A204.1 (cell line): ENCODE data around the gene DNMT1.

Experiments
- FAIRE-seq: peaks from 2 replicates; lab custom pipeline; 2012; peaks lifted over from hg19 to GRCh38; lab: Jason Lieb, UNC

Gene DNMT1

DNA sequence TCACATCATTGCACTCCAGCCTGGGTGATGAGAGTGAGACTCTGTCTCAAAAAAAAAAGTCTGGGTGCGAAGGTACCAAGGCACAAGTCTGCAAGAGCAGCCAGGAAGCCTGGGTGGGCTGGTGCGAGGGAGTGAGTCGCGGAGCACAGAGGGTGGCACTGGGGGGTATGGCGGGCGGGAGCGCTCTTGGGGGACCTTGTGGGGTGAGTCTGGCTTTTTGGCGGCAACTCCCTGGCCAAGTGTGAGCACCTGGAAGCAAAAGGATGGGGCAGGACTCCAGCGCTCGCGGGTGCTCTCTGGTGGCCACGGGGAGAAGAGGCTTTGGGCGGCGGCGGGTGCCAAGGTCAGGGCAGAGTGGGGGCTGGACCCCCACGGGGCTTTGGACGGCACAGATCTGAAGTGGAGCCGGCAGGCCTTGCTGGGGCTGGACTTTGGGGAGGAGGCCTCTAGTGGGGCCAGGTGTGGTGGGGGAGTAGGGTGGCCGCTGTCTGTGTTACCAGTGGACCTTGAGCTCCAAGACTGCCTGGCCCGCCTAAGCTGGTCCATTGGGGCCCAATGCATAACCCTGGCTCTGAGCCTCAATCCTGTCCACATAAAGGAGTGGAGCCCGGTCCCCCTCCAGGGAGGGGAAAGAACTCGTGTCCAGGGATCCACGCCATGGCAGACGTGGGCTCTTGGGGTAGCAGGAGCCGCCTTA is 81.7 kb downstream of the DNMT1 start:
- FAIRE-seq = no peak

DNA sequence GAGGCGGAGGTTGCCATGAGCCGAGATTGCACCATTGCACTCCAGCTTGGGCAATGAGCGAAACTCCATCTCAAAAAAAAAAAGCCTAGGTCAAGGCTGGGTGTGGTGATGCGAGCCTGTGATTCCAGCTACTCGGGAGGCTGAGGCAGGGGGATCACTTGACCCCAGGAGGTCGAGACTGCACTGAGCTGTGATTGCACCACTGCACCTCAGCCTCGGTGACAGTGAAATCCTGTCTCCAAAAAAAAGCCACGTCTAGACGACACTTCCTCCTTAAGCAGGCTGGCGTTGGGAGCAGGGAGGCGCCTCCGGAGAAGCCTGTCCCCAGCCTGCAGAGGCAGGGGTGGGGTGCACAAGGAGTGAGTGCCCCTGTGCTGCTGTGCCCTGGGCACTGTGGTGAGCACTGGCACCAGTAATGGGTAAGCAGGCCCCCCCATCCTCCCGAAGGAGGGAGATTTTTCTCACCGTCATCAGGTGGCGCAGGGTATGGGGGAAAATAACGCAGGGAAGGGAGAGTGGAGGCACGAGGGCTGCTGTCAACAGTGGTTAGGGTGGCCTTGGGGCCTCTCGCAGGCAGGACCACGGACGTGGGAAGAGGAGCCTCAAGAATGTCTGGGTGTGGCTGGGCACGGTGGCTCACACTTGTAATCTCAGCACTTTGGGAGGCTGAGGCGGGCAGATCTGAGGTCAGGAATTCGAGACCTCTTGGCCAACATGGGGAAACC is 82.6 kb downstream of the DNMT1 start:
- FAIRE-seq = no peak

DNA sequence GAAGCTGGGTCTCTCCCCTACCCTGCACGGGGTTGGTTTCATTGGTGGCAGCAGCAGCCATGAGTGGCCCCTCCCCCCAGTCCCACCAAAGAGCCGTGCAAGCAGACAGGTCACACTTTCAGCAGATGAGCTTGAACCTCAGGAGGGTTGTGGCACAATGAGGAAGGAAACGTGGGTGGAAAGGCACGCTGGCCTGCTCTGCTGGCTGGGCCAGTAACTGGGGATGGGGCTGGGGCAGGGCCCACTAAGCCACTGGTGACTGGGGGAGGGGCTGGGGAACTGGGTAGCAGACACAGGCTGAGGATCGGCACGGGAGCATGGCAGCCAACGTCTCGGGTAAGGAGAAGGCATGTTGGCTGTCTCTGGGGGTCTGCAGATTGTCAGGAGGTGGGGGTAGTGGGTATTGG is 83.3 kb downstream of the DNMT1 start, which contains the start of gene P2RY11:
Gene P2RY11, plus strand, starts transcription at position 289 of the 407 bp plus-strand sequence. Its CDS starts 29 bp downstream, at position 318.
- no peak for FAIRE-seq

- no peak for FAIRE-seq
Measured at GRCh38 chr19:10110972-10111317, 83.8 kb downstream of the DNMT1 start.

DNA sequence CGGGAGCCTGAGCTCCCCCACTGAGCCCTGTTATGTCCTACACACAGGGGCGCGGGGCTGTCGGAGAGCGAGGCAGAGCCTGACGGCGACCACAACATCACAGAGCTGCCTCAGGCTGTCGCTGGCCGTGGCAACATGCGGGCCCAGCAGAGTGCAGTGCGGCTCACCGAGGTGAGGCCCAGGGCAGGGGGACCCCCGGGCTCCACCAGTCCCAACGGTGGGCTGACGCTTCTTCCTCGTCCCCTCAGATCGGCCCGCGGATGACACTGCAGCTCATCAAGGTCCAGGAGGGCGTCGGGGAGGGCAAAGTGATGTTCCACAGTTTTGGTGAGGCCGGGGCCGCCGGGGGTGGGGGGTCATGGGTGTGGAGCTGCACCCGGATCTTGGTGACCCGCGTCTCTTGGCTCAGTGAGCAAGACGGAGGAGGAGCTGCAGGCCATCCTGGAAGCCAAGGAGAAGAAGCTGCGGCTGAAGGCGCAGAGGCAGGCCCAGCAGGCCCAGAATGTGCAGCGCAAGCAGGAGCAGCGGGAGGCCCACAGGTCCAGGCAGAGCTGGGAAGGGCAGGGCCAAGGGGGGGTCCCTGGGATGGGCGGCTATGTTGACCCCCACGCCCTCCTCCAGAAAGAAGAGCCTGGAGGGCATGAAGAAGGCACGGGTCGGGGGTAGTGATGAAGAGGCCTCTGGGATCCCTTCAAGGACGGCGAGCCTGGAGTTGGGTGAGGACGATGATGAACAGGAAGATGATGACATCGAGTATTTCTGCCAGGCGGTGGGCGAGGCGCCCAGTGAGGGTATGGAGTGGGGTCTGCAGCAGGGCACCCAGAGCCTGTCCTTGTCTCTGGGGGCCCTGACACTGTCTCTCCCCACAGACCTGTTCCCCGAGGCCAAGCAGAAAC is 84.4 kb downstream of the DNMT1 start:
- FAIRE-seq = no peak

DNA sequence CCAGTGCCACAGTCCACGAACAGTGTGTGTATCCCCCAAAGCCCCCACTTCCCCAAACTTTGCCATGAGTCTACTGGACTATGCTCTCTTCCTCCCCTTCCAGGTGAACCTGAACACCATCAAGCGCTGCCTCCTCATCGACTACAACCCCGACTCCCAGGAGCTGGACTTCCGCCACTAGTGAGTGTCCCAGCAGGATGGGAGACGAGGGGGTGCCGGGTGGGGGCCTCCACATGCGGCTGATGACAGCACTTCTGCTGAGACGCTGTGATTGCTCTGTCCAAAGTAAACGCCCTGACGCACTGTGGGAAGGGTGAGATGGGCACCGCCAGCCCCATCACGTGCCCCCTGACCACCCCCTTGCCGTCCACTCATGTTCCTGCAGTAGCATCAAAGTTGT is 85.2 kb downstream of the DNMT1 start:
- no peak for FAIRE-seq

GRCh38 chr19:10107817-10108367 is 86.9 kb downstream of the DNMT1 start:
- FAIRE-seq = no peak

DNA sequence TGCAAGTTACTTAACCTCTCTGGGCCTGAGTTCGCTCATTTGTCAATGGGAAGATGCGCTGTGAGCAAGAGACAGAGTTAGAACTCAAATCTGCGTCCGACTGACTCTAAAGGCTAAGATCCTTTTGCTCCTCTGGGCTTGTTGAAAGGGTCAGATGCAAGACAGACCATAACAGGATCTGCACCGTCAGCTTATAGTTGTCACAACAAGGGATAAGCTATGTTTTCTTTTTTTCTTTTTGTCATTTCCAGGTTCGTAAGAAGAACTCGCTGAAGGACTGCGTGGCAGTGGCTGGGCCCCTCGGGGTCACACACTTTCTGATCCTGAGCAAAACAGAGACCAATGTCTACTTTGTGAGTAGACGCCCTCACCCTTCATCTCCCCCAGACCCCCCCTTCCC is 87.5 kb downstream of the DNMT1 start:
- FAIRE-seq = no peak

DNA sequence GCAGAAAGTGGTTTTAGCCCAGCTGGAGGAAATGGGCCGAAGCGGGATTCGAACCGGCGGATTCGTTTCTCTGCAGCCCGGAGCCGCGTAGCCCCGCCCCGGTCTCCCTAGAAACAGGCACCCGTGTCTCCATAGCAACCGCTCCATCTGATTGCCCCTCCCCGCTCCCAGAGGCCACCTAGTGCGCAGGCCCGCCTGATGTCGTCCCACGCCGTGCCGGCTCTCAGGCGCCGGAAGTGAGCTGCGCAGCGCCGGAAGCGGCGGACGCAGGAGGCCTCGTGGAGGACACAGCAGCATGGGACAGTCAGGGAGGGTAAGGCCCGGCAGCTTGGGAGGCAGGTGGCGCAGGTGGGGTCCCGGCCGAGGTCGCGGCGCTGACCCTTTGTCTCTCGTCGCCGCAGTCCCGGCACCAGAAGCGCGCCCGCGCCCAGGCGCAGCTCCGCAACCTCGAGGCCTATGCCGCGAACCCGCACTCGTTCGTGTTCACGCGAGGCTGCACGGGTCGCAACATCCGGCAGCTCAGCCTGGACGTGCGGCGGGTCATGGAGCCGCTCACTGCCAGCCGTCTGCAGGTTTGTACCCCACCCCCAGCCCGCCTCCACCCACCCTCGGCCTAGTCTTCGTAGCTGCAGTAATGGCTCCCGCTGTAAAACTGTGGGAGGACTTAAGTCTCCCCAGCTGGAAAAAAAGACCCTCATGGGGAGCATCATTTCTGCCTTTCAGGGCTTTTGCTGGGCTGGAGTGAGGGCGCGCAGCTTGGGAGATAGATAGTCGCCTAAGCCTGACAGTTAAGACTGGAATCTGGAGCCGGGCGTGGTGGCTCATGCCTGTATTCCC is 88.4 kb downstream of the DNMT1 start, which contains the start of gene PPAN:
Gene PPAN, plus strand, starts transcription at position 263 of the 837 bp plus-strand sequence. Its CDS starts 33 bp downstream, at position 296.
- FAIRE-seq = peak; percentile 95

DNA sequence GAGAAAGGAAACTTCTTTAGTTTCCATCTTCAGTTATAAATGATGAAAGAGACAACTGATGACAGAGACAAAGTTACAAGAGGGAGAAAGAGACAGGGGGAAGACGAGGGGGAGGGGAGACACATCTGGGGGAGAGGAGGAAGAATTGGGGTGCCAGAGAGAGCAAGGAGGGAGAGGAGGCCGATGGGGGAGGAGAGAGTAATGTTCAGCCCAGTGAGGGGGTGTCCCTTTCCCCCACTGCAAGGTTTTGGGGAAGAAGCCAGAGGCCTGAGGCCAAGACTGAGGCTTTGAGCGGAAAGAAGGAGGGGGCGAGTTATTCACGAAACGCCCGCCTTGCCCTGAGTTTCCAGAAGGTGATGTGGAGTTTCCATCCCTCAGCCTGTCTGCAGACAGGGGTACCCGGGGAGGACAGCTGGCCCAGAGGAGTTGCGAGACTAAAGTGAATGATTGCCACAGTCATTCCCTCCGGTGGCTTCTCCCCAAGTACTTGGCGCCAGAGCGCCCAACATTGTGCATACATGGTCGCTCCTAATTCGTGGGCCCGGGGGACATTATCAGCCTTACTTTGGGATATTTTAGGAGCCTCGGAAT is 89.1 kb downstream of the DNMT1 start:
- no peak for FAIRE-seq

- no peak for FAIRE-seq
Measured at GRCh38 chr19:10104665-10105508, 89.9 kb downstream of the DNMT1 start.

DNA sequence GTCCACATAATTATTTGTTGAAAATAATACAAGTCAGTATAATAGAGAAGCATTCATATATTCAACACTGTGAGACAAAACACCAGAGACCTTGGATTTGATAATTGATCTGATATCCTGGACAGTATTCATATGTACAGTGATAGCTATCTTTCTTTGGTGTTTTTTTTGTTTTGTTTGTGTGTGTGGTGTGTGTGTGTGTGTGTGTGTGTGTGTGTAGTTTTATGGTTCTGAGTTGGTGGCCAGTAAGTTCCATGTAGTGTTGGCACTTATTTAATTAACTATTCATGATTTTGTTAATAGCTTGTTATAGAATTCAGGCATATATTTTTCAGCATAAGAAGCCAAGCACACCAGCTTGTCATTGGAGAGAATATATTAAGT is 90.6 kb downstream of the DNMT1 start:
- FAIRE-seq = no peak

GRCh38 chr19:10102787-10103236 is 91.9 kb downstream of the DNMT1 start:
- FAIRE-seq = no peak

DNA sequence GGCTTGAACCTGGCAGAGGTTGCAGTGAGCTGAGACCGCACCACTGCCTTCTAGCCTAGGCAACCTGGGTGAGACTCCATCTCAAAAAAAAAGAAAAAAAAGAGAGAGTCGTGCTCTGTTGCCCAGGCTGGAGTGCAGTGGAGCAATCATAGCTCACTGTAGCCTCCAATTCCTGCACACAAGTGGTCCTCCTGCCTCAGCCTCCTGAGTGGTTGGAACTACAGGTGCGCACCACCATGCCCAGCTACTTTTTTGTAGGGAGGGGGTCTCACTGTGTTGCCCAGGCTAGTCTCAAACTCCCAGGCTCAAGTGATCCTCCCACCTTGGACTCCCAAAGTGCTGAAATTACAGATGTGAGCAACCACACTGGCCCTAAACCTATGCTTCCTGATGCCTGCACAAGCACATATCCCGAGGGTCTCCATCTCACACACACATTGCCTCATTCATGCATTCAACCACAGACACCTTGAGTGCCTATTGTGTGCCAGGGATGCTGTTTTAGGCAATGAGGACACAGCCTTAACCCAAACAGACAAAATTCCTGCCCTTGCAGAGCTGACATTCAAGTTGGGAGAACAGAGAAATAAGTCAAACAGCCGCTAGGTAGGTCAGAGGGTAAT is 94.5 kb downstream of the DNMT1 start:
- FAIRE-seq = no peak

- FAIRE-seq = no peak
Measured at GRCh38 chr19:10096615-10096963, 98.2 kb downstream of the DNMT1 start.

DNA sequence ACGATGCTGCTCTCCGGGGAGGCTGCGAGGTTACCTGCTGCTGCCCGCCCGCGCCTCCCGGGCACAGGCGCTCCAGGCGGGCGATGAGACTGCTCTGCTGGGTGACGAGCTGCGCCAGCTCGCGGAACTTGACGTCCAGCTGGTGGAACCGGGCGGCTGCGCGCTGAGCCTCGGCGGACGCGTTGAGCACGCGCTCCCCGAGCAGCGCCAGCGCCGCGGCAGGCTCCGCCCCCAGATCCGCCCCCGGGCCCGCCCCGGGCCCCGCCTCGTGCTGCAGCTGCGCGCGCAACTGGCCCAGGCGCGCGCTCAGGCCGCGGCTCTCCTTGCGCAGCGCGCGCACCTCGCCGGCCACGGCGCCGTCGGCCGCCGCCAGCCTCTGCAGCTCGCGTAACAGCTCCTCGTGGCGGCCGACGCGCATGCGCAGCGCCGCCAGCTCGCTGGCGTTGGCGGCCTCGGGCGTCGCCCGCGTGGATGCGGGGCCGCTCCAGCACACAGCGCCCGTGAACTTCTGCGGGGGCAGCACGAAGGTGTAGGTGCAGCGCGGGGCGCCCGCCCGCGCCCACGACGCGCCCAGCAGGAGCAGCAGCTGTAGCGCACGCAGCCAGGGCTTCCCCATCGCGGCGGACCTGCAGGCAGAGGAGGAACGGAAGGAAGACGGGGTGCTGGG is 98.7 kb downstream of the DNMT1 start:
- no peak for FAIRE-seq

- no peak for FAIRE-seq
Measured at GRCh38 chr19:10095622-10095947, 99.2 kb downstream of the DNMT1 start.

DNA sequence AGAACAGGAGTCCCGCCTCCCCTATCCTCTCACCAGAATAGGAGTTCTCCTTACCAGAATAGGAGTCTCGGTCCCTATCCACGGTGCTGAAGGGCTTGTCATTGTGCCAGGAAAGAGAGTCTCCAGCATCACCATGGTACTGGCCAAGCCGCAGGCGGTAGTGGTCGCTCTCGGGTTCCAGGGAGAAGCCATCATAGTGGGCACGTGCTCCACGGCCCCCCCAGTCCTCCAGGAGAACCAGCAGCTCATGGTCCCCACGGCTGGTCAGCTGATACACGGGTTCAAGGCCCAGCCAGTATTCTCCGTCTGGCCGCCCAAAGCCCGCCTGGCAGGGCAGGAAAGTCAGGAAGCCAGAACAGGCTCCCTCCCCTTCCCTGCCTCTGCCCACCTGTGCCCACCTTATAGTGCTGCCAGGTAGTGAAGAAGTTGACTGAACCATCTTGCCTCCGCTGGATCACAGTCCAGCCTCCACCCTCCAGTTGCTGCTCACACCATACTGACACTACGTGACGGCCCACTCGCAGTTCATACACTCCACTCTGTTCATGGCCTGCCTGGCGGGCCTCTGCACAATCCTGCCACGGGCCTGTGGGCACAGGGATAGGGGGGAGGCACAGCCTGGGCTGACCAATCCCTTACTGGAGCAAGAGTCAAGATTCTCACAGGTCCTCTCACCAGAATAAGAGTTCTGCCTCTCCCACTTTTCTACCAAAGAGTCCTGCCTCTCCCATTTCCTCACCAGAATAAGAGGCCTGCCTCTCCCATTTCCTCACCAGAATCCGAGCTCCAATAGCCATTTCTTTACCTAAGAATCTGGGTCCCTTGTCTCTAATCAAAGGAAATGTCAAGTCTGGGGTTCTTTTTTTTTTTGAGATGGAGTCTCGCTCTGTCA is 101.2 kb downstream of the DNMT1 start:
- no peak for FAIRE-seq
